Activated T-helper 1 cell treated with anti-CD3 and anti-CD28 coated beads, Interleukin-12 subunit alpha, Interleukin-12 subunit beta, Interleukin-2, Interleukin-4 antibody, amounts not matched to agents 30 ng/mL and 10 ng/mL and 1 ng/mL, durations not matched to agents 14 hours and 24 hours and 36 hours (primary cell): ENCODE data around the gene IL9R. TPM values are rescaled to one million over a fixed set of nuclear protein-coding genes. Genes with fewer than 3 reads are reported as not detected.
"Not testable (repeated sequence)": the region's sequence is repeated elsewhere in the genome, so short reads cannot be mapped to it uniquely, and the experiment has no call there.

ENCODE experiments used
- DNase-seq: peaks from one replicate; pipeline ENCODE4 v3.0.0; 2021; ENCODE audit warnings: low spot score
- H3K27ac Mint-ChIP-seq: one replicate; pipeline ENCODE4 v1.8.0; 2021; ENCODE audit warnings: mild to moderate bottlenecking, mixed read lengths
- H3K27me3 Mint-ChIP-seq: one replicate; pipeline ENCODE4 v1.8.0; 2022; ENCODE audit warnings: mild to moderate bottlenecking, moderate library complexity, mixed read lengths; ENCODE audit not compliant: insufficient read depth
- H3K36me3 Mint-ChIP-seq: one replicate; pipeline ENCODE4 v1.8.0; 2021; ENCODE audit warnings: low read depth, mixed read lengths
- H3K4me1 Mint-ChIP-seq: one replicate; pipeline ENCODE4 v1.8.0; 2021; ENCODE audit warnings: low read depth, mixed read lengths
- H3K4me3 Mint-ChIP-seq: one replicate; pipeline ENCODE4 v1.8.0; 2021; ENCODE audit warnings: mild to moderate bottlenecking, moderate library complexity, mixed read lengths
- H3K9me3 Mint-ChIP-seq: one replicate; pipeline ENCODE4 v1.8.0; 2021; ENCODE audit warnings: mixed read lengths
- intact Hi-C: fragments of 100-400 bp; cut with micrococcal nuclease; formaldehyde crosslinking; loops from one replicate; pipeline ENCODE4 v1.15.1; 2024
- total RNA-seq: library from RNA; stranded (reverse); gene quantifications from 2 replicates; pipeline ENCODE4 v1.2.3, GENCODE V29; 2022

Gene IL9R
- total RNA-seq, 1 donor from 2014 or later, result 7.8 TPM

- H3K27ac Mint-ChIP-seq, H3K4me1 Mint-ChIP-seq, H3K36me3 Mint-ChIP-seq, H3K9me3 Mint-ChIP-seq, H3K4me3 Mint-ChIP-seq, intact Hi-C loops, H3K27me3 Mint-ChIP-seq, DNase-seq: not testable (repeated sequence)
These were observed 25.5 kb downstream of the IL9R start for GRCh38 chrX:156023002-156023401.

GRCh38 chrX:156024949-156025492, 27.5 kb downstream of the IL9R start:
- H3K9me3 Mint-ChIP-seq, DNase-seq, H3K36me3 Mint-ChIP-seq, H3K27ac Mint-ChIP-seq, intact Hi-C loops, H3K4me3 Mint-ChIP-seq, H3K4me1 Mint-ChIP-seq, H3K27me3 Mint-ChIP-seq: not testable (repeated sequence)

GRCh38 chrX:156028653-156029237, 31.2 kb downstream of the IL9R start:
- DNase-seq, H3K27ac Mint-ChIP-seq, H3K9me3 Mint-ChIP-seq, H3K4me3 Mint-ChIP-seq, H3K27me3 Mint-ChIP-seq, H3K36me3 Mint-ChIP-seq, intact Hi-C loops, H3K4me1 Mint-ChIP-seq: not testable (repeated sequence)

- DNase-seq, intact Hi-C loops, H3K4me3 Mint-ChIP-seq, H3K27ac Mint-ChIP-seq, H3K9me3 Mint-ChIP-seq, H3K27me3 Mint-ChIP-seq, H3K36me3 Mint-ChIP-seq, H3K4me1 Mint-ChIP-seq: not testable (repeated sequence)
These were observed 31.8 kb downstream of the IL9R start for GRCh38 chrX:156029296-156029695.

- intact Hi-C loops, H3K9me3 Mint-ChIP-seq, H3K4me1 Mint-ChIP-seq: not testable (repeated sequence)
These were observed 32.4 kb downstream of the IL9R start for GRCh38 chrX:156029707-156030442.

GRCh38 chrX:156030474-156030873, 33.0 kb downstream of the IL9R start:
- H3K4me1 Mint-ChIP-seq, H3K9me3 Mint-ChIP-seq, H3K4me3 Mint-ChIP-seq, H3K27ac Mint-ChIP-seq, H3K27me3 Mint-ChIP-seq, intact Hi-C loops, DNase-seq, H3K36me3 Mint-ChIP-seq: not testable (repeated sequence)

More at GRCh38 chrX:156029707-156030442, 32.4 kb downstream of the IL9R start:
- H3K27ac Mint-ChIP-seq, H3K36me3 Mint-ChIP-seq, H3K4me3 Mint-ChIP-seq, H3K27me3 Mint-ChIP-seq, DNase-seq: not testable (repeated sequence)

Other genes starting within 250 kb of the IL9R start
- 27.4 and 32.8 TPM in 2 replicates for gene VAMP7, start 116.4 kb upstream of the IL9R start, total RNA-seq